ENCODE data around the gene VEZF1.

GRCh38 chr17:58002154-58002948, 14.3 kb upstream of the VEZF1 start:
- TF ChIP-seq POLR2A (IDR thresholded peaks at IDR 0.05) (no peak), CTCF (IDR thresholded peaks at IDR 0.05) (no peak), POLR2AphosphoS5 (IDR thresholded peaks at IDR 0.05) (no peak)

All from upper lobe of left lung (tissue), 4 donors.